ENCODE measurements around the gene RNASE7. TPM values are rescaled to one million over a fixed set of nuclear protein-coding genes. Genes with fewer than 3 reads are reported as not detected.
"Not testable (repeated sequence)": the region's sequence is repeated elsewhere in the genome, so short reads cannot be mapped to it uniquely, and the experiment has no call there.

RNASE7 gene
- total RNA-seq, 3 donors from 2014 or later (not counting 1 experiment from before 2014, with no cell fraction given), result not detected

DNA sequence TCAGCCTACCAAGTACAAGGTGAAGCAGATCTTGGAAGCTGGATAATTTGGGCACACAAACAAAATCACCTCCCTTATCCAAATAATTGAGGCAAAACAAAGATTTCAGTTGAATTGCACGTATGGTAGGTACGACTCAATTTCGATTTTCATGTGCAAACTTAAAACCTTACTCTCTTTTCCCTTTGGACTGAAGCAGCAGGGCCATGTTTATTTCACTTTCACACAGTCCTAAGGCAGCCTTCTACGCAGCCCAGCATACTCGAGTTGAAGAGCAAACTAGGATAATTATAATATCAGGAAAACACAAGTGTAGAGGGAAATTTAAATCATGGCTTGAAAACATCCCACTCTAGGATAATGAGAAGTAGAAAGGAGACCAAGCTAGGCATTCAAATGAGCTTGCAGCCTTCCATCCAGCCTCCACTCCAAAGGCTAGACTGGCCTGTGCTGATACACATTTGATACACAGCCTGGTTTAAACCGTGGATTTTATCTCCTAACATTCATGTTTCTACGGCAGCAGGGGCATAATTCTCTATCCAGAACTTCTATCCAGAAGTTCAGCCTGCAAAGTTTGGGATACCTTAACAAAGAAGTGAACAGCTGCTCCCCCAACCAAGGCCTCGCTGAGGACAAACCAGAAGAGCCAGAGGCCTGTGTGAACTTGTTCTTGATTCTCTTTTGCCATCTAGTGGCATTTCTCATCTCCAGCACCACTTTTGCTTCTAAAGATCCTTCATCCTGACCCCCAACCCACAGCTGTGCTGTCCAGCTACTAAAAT is 2.4 kb upstream of the RNASE7 start:
- H3K9me3 ChIP-seq (ENCODE audit: control insufficient read depth, insufficient read depth, low read length), result no peaks in the 10 kb centered on the region
- no peaks in the 10 kb centered on the region for H3K36me3 Mint-ChIP-seq
- H3K4me3 ChIP-seq (ENCODE audit: low read length), result no peak overlapping the region
- H3K4me3 Mint-ChIP-seq, result no peak overlapping the region
- no peak overlapping the region for H3K27ac Mint-ChIP-seq
- peaks cover 34 to 36% of the 10 kb centered on the region in 2 donors for H3K27me3 Mint-ChIP-seq (ENCODE audit: low read depth in 2 of 2)
- no peaks in the 10 kb centered on the region for H3K9me3 Mint-ChIP-seq
- intact Hi-C loops (cut with micrococcal nuclease), result loop anchor here (1.0 kb wide), 1 partner anchor 25 kb away; no protein-coding TSS in a partner anchor
- no peaks in the 10 kb centered on the region for H3K36me3 ChIP-seq (ENCODE audit: control insufficient read depth, insufficient read depth, low read length)
- ATAC-seq (peak in 2 of 3 donors; percentile 47 to 57), DNase-seq (peak in 1 of 2 donors; percentile 71)
- peaks cover 3% of the 10 kb centered on the region for H3K27me3 ChIP-seq (ENCODE audit: control insufficient read depth, insufficient read depth, low read length)
- TF ChIP-seq, protein P1, sequence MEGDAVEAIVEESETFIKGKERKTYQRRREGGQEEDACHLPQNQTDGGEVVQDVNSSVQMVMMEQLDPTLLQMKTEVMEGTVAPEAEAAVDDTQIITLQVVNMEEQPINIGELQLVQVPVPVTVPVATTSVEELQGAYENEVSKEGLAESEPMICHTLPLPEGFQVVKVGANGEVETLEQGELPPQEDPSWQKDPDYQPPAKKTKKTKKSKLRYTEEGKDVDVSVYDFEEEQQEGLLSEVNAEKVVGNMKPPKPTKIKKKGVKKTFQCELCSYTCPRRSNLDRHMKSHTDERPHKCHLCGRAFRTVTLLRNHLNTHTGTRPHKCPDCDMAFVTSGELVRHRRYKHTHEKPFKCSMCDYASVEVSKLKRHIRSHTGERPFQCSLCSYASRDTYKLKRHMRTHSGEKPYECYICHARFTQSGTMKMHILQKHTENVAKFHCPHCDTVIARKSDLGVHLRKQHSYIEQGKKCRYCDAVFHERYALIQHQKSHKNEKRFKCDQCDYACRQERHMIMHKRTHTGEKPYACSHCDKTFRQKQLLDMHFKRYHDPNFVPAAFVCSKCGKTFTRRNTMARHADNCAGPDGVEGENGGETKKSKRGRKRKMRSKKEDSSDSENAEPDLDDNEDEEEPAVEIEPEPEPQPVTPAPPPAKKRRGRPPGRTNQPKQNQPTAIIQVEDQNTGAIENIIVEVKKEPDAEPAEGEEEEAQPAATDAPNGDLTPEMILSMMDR (IDR thresholded peaks at IDR 0.05), result no peak
- H3K27ac ChIP-seq (ENCODE audit: low read length), result no peak overlapping the region
- H3K4me1 Mint-ChIP-seq, result no peaks in the 10 kb centered on the region
- WGBS (ENCODE audit: insufficient coverage), result 71% methylated on average over 8 of the region's 8 CpGs
- H3K4me1 ChIP-seq (ENCODE audit: control insufficient read depth, insufficient read depth, low read length), result no peaks in the 10 kb centered on the region

DNA sequence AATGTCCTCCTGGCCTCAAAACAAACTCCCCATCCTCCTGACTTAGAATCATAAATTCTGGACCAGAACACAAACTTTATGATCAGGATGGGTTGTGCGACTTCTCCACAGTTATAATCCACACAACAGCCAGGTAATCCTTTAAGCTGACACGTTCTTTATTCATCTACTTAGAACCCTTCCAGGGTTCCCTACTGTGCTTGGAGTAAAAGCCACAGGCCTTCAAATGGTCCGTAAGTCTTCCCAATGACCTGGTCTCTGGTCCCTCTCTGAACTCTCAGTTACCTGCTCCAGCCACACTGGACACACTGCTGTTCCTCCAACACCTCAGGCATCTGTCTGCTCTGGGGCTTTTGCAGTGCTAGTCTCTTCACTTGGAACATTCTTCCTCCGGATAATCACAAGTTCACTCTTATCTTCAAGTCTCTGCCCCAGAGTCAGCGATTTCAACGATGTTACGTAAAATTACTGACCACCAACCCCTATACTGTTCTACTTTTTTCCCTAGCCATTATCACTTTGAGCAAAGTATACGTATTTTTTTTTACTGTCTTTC is 1.7 kb upstream of the RNASE7 start:
- no peaks in the 10 kb centered on the region for H3K4me1 ChIP-seq (ENCODE audit: control insufficient read depth, insufficient read depth, low read length)
- no peaks in the 10 kb centered on the region for H3K9me3 ChIP-seq (ENCODE audit: control insufficient read depth, insufficient read depth, low read length)
- ATAC-seq, result no peak
- Mint-ChIP-seq H3K4me1 (no peaks in the 10 kb centered on the region), H3K36me3 (no peaks in the 10 kb centered on the region), H3K9me3 (no peaks in the 10 kb centered on the region), H3K27me3 (ENCODE audit: low read depth in 2 of 2) (peaks cover 39 to 41% of the 10 kb centered on the region in 2 donors), H3K4me3 (no peak overlapping the region), H3K27ac (no peak overlapping the region)
- no peak overlapping the region for H3K4me3 ChIP-seq (ENCODE audit: low read length)
- no peak overlapping the region for H3K27ac ChIP-seq (ENCODE audit: low read length)
- intact Hi-C loops (cut with micrococcal nuclease), result loop anchor here (1.0 kb wide), 1 partner anchor 26 kb away; no protein-coding TSS in a partner anchor
- 83% methylated on average over 8 of the region's 8 CpGs for WGBS (ENCODE audit: insufficient coverage)
- TF ChIP-seq, protein P1 (IDR thresholded peaks at IDR 0.05), result no peak
- no peak for DNase-seq
- no peaks in the 10 kb centered on the region for H3K36me3 ChIP-seq (ENCODE audit: control insufficient read depth, insufficient read depth, low read length)
- H3K27me3 ChIP-seq (ENCODE audit: control insufficient read depth, insufficient read depth, low read length), result peaks cover 3% of the 10 kb centered on the region

DNA sequence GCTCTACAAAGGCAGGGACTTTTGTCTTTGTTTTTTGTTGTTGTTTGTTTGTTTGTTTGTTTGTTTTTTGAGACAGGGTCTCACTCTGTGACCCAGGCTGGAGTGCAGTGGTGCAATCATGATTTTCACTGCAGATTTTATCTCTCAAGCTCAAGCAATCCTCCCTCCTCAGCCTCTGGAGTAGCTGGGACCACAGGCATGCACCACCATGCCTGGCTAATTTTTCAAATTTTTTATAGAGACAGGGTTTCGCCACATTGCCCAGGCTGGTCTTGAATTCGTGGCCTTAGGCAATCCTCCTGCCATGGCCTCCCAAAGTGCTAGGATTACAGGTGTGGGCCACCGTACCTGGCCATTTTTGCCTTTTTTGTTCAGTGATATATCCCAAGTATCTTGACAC is 1.2 kb upstream of the RNASE7 start:
- not testable (repeated sequence) for ATAC-seq; H3K27ac Mint-ChIP-seq; H3K9me3 ChIP-seq (ENCODE audit: control insufficient read depth, insufficient read depth, low read length); H3K4me1 Mint-ChIP-seq; H3K4me3 Mint-ChIP-seq; DNase-seq; H3K4me1 ChIP-seq (ENCODE audit: control insufficient read depth, insufficient read depth, low read length); H3K27me3 ChIP-seq (ENCODE audit: control insufficient read depth, insufficient read depth, low read length); H3K36me3 ChIP-seq (ENCODE audit: control insufficient read depth, insufficient read depth, low read length); H3K4me3 ChIP-seq (ENCODE audit: low read length); H3K9me3 Mint-ChIP-seq; H3K36me3 Mint-ChIP-seq; H3K27ac ChIP-seq (ENCODE audit: low read length)
- H3K27me3 Mint-ChIP-seq (ENCODE audit: low read depth in 2 of 2), result peaks cover 39 to 45% of the 10 kb centered on the region in 2 donors
- intact Hi-C loops (cut with micrococcal nuclease), result loop anchor here (1.0 kb wide), 1 partner anchor 27 kb away; no protein-coding TSS in a partner anchor
- WGBS (ENCODE audit: insufficient coverage), result 82% methylated on average over 3 of the region's 3 CpGs

DNA sequence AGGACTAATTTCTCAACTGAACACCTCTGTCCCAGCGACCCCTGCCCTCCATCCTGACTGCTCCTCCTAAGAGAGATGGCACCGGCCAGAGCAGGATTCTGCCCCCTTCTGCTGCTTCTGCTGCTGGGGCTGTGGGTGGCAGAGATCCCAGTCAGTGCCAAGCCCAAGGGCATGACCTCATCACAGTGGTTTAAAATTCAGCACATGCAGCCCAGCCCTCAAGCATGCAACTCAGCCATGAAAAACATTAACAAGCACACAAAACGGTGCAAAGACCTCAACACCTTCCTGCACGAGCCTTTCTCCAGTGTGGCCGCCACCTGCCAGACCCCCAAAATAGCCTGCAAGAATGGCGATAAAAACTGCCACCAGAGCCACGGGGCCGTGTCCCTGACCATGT is 756 bp downstream of the RNASE7 start:
- Histone ChIP-seq H3K9me3 (ENCODE audit: control insufficient read depth, insufficient read depth, low read length) (no peaks in the 10 kb centered on the region), H3K27me3 (ENCODE audit: control insufficient read depth, insufficient read depth, low read length) (peaks cover 3% of the 10 kb centered on the region), H3K4me3 (ENCODE audit: low read length) (no peak overlapping the region), H3K36me3 (ENCODE audit: control insufficient read depth, insufficient read depth, low read length) (no peaks in the 10 kb centered on the region), H3K4me1 (ENCODE audit: control insufficient read depth, insufficient read depth, low read length) (no peaks in the 10 kb centered on the region), H3K27ac (ENCODE audit: low read length) (no peak overlapping the region)
- no peak overlapping the region for H3K27ac Mint-ChIP-seq
- 36% methylated on average over 8 of the region's 8 CpGs for WGBS (ENCODE audit: insufficient coverage)
- intact Hi-C loops (cut with micrococcal nuclease), result no loop called here
- H3K9me3 Mint-ChIP-seq, result no peaks in the 10 kb centered on the region
- H3K4me3 Mint-ChIP-seq, result no peak overlapping the region
- DNase-seq, result no peak
- no peaks in the 10 kb centered on the region for H3K36me3 Mint-ChIP-seq
- H3K27me3 Mint-ChIP-seq (ENCODE audit: low read depth in 2 of 2), result peaks cover 32 to 42% of the 10 kb centered on the region in 2 donors
- H3K4me1 Mint-ChIP-seq, result no peaks in the 10 kb centered on the region
- ATAC-seq, result no peak
- TF ChIP-seq, protein P1 (IDR thresholded peaks at IDR 0.05), result no peak
